SH-SY5Y (cell line): ENCODE measurements around the gene DYNLRB1.

Source experiments
- GATA2 ChIP-seq: IDR thresholded peaks from 2 replicates; pipeline ENCODE4 v1.6.1; 2011; ENCODE audit warnings: mild to moderate bottlenecking, low read depth, low read length
- GATA3 ChIP-seq: IDR thresholded peaks from 2 replicates; pipeline ENCODE4 v1.6.1; 2011; ENCODE audit warnings: low read depth, mild to moderate bottlenecking, low read length, moderate library complexity

The DYNLRB1 gene

DNA sequence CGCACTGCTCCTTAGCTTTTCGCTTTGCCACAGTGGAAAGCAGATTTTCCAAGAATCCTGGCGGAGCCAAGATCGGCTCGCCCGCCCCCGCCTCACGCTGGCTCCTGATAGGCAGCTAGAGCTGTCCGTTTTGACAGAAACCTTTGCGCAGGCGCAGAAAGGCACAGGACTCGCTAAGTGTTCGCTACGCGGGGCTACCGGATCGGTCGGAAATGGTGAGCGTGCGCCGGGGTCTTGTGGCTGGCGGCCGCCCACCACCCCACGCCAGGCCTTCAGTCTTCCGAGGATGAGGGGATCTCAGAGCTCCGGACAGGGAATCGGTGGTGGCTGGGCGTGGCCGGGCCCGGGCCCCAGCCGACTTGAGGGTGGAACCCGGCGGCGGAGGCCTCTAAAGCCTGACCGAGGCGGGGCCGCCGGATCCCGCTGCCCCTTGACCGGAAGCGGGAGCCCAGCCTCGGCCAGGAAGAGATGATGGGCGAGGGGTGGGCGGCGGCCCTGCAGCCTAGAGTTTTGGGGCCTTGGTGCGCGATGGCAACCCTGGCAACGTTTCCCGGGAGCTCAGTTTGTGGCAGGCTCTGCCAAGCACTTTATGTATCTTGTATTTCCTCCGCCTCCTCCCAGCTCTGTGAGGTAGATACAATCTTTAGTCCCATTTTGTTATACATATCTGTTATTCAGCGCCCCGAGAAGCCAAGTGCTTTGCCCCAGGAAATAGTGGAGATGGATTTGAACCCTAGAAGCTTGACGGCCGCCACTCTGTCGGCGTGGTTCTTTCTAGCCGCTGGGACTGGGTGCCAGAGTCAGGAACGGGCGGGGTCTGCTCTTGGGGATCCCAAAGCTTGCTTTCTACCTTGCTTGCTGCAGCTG, at the start of gene DYNLRB1:
TSS of gene DYNLRB1 (plus strand) at position 176 of the 867 bp plus-strand sequence. CDS start at position 213, 37 bp downstream.
- no peak for TF ChIP-seq GATA3
- TF ChIP-seq GATA2, result peak; percentile 47

DNA sequence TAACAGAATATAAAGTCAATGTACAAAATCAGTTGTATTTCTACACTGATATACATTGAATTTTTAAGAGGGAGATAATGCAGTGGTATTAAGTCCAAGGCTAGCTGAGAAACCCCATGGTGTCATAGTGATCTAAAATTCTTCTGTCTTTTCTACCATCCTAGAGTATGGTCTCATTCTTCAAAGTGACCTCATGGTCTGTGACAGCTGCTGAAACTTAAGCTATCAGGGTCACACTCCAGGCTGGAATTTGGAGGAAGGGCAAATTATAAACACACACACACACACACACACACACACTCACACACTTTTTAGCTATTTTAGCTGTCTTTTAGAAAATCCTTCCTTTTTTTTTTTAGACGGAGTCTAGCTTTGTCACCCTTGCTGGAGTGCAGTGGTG, 47.3 kb upstream of the DYNLRB1 start:
- no peak for TF ChIP-seq GATA2
- TF ChIP-seq GATA3, result no peak

DNA sequence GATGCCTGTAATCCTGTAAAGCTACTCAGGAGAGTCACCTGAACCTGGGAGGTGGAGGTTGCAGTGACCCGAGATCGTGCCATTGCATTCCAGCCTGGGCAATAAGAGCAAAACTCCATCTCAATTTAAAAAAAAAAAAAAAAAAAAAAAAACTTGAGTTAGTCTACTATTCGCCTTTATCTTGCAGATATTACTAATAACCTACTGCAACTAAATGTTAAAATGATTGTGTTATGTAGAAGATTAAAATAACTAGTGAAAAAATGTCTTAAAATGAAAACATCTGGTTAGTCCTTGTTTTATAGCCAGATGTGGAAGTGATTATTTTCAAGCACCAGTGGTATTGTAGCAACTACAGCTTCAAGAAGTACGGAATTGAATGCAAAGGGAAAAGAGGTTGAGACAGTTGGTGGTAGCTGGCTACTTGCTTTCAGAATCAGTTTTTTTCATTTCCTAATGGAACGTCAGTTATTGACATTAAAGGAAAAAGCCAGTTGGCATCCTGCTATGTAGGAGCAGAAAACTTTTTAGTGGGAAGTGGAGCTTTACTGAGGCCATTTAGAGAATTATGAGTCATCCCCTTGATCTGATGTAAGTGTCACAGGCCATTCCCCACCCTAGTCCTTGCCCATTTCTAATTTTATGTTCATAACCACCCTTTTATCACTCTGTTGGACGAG, 43.8 kb upstream of the DYNLRB1 start:
- TF ChIP-seq GATA2 (no peak), GATA3 (no peak)

DNA sequence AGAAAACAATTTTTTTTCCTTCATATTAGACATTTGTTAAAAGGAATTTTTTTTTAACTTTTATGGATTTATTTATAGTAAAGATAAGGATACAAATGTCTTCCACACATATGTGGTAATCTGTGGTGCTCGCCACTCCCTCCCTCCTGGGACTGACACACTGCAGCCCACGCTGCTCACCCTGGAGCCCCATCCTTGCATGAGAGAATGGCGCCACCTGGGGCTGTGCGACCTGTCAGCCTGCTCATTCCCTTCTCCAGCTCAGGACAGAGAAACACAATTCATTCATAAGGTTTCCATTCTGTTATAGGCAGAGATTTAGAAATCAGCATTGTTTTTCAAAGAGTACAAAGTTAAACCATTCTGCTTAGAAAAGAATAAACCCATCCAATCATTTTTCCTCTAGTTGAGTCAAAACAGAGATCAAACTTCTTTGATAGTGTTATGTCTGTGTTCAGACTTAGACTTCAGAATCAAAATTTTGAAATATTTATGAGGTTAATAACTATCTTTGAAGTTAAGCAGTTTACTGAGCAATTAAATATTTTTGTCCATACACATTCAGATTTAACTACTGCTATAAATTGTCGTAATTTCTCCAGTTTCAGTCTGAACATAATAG, 42.8 kb upstream of the DYNLRB1 start:
- TF ChIP-seq GATA3, result no peak
- no peak for TF ChIP-seq GATA2

DNA sequence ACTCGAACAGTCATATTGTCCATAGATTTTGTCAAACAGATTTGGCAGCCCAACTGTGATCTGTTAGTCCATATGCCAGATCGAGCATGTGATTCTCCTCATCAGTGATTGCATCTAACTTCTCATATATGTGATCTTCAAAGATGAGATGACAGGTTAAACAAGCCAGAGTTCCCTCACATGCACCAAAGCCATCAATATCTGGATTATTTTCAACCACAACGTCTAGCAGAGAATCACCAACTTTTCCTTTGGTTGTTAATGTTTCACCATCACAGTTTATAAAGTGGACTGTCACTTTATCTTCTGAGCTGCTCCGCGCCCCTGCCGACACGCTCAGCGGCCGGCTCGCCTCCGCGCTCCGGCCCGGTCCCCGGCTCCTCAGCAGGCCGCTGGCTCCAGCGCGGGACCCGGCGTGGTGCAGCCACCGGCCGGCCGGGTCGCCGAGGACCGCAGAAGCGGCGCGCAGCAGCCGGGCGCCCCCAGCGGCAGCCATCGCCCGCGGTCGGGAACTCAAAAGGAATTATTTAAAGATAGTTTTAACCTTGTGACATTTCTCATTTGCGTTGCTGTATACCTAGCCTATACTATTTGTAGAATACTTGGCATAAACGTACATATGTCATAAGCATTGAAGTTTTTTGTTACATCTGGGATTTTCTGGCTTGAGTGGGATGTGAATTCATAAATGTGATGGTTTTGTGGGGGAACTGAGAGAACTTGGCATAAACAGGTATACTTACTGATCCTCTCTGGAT, 40.1 kb upstream of the DYNLRB1 start:
- TF ChIP-seq GATA2 (no peak), GATA3 (no peak)

DNA sequence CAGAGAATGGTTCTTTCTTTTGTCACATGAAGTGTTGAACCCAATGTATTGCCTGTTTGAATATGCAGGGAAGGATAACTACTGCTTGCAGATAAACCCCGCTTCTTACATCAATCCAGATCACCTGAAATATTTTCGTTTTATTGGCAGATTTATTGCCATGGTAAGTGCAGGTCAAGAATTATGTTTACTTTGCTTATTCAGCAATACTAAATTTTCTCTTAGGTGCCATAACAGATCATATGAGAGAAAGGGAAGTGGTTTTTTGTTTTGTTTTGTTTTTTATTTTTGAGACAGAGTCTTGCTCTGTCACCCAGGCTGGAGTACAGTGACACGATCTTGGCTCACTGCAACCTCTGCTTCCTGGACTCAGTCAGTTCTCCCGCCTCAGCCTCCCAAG, 36.6 kb upstream of the DYNLRB1 start:
- TF ChIP-seq GATA2, result no peak
- no peak for TF ChIP-seq GATA3

DNA sequence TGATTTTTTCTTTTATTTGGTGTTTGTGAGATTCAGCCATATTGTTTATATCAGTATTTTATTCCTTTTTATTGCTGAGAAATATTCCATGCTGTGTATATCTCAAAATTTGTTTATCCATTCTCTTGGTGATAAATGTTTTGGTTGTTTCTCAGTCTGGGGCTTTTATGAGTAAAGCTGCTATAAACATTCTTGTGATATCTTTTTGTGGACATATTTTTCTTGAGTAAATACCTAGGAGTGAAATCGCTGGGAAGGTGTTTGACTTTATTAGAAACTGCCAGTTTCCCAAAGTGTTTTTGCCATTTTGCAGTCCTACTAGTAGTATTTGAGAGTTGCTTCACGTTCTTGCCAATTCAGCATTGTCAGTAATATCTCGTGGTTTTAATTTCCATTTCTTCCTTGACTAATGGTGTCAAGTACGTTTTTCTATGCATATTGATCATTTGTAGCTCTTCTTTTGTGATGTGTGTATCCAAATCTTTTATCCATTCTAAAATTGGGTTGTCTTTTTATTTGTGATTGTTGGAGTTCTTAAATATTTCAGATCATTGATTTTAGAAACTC, 31.1 kb upstream of the DYNLRB1 start:
- TF ChIP-seq GATA3 (no peak), GATA2 (no peak)

DNA sequence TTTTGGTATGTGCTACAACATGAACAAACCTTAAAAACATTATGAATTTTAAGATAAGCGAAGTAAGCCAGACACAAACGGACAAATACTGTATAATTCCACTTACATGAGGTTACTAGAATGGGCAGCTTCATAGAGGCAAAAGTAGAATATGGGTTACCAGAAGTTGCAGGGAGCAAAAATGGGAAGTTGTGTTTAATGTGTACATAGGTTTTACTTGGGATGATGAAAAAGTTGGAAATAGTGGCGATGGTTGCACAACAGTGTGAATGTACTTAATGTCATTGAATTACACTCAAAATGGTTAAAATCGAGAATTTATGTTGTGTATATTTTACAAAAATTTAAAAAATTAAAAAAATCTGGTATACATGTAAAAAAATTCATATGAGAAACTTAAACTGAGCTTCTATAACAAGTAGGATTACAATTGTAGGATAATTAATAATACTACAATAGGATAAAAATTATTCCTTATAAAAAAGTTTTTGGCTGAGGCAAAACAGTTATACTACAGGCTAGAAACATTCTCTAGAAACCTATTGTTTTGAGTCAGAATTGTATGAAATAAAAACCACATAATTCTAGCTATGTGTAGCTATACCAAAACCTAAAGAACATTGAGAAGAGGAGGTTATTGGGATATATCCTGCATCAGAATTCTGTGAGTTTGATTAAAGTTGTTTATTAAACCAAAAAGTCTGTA, 24.8 kb upstream of the DYNLRB1 start:
- TF ChIP-seq GATA3 (no peak), GATA2 (no peak)

DNA sequence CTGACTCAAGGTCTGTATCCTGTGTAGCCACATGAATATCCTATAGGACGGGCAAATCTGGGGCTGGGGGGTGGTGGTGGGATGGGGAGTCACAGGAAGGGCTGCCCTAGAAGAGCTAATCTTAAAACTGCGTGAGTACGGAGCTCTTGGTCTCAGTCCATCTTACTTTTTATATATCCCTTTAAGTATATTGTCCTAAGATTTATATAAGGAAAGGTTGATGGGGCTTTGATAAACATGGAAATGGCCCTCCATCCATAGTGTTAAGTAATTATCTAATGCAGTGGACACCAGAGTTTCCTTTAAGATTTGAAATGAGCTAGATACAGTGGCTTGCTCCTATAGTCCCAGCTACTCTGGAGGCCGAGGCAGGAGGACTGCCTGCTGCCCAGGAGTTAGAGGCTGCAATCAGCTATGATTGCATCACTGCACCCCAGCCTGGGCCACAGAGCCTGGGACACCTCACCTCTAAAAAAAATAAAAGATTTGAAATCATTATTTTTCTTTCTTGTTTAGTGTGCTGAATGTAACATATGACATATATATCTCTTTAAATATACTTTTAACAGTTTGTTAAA, 24.2 kb upstream of the DYNLRB1 start:
- no peak for TF ChIP-seq GATA2
- no peak for TF ChIP-seq GATA3

DNA sequence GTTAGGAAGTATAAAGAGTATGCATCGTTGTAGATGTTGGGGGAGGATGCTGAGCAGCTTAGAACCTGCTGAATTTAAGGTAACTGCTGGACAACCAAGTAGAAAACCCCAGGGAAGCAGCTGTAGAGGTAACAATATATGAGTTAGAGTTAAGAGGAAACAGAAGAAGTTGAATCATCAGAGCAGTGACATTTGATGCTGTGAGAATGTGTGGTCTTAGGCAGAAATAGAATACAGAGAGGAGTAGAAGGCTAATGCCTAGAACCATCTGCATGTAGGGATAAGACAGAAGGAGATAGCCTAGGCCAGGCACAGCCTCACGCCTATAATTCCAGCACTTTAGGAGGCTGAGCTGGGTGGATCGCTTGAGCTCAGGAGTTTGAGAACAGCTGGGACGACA, 22.6 kb upstream of the DYNLRB1 start:
- TF ChIP-seq GATA3 (no peak), GATA2 (no peak)

DNA sequence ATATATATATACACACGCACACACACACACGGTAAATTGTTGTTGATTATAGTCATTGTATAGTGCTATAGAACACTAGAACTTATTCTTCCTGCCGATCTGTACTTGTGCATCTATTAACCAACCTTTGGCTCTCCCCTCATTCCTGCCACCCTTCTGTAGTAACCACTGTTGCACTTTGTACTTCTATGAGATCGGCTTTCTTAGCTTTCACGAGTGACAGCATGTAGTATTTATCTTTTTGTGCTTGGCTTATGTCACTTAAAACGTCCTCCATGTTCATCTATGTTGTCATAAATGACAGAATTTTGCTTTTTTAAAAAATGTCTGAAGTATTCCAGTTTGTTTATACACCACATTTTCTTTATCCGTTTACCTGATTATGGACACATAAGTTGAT, 20.9 kb upstream of the DYNLRB1 start:
- TF ChIP-seq GATA3 (no peak), GATA2 (no peak)

DNA sequence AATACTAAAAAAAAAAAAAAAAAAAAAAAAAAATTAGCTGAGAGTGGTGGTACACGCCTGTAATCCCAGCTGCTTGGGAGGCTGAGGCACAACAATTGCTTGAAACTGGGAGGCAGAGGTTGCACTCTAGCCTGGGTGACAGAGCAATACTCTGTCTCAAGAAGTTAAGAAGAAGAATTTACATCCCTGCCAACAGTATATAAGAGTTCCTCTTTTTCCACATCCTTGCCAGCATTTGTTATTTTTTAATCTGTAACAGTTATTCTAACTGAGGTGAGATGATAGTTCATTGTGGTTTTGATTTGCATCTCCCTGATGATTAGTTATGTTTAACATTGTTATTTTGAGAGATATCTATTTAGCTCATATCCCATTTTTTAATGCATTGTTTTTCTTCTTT, 20.3 kb upstream of the DYNLRB1 start:
- TF ChIP-seq GATA2 (no peak), GATA3 (no peak)

DNA sequence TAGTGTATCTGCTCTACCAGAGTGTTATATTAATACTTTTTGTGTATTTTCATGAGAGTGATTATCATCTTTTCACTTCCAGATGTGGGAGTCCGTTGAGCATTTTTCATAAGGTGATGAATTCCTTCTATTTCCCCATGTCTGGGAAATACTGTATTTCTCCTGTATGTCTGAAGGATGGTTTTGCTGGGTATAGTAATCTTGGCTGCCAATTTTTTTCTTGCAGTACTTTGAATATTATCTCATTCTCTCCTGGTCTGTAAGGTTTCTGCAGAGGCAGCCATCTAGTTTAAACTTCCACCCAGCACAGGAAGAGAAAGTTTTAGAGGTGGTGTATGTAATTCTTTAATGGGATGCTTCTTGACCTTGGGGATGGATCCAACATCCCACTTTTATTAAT, 15.4 kb upstream of the DYNLRB1 start:
- TF ChIP-seq GATA3, result no peak
- no peak for TF ChIP-seq GATA2
